Brain pericyte (primary cell): ENCODE data around the gene ZNHIT3.
A peak's percentile ranks its signal among the peaks of the same experiment; 100 is the strongest.

Experiments used
- DNase-seq: peaks from one replicate; pipeline ENCODE4 v3.0.0-alpha.2; 2012; ENCODE audit warnings: low read depth, low spot score

ZNHIT3 gene

DNA sequence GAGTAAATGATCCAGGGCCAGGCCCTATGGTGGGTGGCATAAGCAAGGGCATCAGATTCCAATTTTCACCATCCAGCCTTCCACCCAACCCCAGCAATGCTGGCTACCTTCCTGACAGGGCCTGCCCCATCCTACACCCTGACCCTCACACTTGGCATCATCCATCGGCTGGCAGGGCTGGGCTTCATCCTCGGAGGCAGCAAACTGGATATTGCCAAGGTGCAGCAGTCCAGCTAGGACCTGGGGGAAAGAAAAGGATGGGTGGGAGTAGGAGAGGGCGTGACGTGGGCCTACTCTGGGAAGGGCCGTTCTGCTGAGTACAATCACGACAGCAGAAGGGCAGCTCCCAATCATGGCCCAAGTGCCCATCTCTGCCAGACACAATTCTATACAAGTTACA lies 24.7 kb downstream of the ZNHIT3 start:
- no peak for DNase-seq

DNA sequence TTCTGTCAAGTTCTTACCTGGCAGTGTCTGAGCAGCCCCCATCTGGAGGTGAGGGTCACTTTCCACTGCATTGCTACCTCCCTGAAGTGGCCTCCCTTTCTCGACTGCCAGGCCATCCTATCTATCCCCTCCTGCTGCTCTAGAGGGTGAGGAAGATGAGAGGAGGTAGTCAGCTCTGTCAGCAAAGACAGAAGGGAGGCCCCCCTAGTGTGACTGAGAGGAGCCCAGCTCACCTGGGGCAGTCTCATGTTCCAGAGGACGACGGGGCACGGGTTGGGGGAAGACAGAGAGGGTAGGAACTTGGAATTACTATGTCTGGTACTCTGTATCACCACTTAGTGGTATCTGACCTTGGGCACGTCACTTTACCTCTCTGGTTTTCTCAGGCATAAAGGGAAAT lies 26.2 kb downstream of the ZNHIT3 start:
- DNase-seq: no peak

DNA sequence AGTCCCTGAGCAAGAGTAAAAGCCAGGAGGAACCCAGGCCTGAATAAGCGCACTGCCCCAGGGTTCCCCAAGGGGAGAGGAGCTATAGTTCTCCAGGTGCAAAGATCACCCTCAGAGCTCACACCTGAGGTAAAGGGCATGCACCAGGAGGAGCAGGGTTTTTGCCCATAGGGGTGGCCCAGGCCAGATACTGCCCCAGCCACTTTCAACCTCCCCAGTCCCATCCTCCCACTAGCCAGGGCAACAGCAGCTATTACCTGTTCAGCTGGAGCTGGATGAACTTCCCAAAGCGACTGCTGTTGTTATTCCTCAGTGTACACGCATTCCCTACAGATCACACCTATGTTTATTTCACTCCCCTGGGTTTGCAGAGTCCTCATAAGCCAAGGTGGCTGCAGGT lies 28.4 kb downstream of the ZNHIT3 start:
- no peak for DNase-seq

DNA sequence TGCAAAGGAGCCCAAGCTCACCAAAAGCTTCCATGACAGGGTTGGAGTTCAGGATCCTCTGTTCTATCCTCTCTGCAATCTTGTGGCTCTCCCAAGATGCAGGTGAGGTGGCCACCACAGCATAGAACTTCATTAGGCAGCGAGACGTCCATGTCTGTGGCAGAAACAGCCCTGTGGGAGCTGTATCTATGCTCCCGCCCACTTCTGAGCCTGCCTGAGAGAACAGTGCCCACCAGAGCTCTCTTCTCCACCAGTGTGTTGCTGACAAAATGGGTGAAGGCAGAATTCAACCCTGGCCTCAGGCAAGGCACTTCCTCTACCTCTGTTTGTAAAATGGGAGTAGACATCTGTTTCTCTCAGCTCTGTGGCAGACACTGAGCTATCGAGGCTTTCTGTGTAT lies 29.4 kb downstream of the ZNHIT3 start:
- no peak for DNase-seq

DNA sequence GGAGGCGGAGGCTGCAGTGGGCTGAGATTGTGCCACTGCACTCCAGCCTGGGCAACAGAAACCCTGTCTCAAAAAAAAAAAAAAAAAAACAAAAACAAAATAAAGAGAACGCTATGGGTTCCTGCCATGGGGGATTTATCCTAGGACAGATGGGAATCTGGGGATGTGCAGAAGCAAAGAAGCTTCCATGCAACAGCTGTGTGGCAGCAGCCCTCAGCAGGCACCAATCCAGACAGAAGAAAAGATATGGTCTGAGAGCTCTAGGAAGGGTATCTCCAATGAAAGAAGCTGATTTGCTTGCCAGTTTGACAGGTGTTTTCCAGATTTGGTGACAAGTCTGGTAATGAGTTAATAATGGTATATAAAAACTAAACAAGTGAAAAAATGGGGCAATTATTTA lies 36.6 kb downstream of the ZNHIT3 start:
- DNase-seq: no peak

DNA sequence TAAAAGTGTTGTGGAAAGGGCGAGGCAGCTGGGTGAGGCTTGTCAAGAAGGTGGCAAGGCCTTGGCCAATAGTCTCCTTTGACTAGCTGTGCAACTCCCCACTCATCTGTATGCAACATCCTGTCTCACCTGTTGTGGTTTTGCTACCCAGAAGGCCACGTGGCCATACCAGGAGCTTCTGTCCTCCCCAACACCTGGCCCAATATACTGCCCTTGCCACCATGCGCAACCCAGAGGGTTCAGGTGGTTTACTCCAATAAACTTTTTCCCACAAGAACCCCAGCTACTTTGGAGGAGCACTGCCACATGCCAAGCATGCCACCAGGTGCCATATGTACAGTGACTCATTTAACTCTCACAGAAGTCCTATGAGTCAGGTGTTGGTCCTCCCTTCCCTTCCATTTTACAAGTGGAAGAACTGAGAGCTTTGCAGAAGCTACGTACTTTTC lies 38.0 kb downstream of the ZNHIT3 start:
- no peak for DNase-seq

DNA sequence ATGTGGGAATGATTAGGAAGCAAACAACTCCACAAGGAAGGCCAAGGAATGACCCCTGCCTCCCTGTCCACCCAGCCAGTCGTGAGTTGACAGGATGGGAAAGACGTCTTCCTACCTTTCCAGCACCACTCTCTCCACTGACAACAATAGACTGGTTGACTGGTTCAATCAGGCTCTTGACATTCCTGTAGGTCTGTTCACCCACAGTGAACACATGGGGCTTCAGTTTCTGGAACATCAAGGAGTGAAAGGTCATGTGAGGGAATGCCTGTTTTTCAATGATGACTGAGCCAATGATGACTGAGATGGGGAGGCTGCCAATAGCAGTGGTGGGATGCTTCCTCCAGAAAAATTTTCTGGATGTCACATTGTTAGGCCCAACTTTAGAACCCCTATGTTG lies 38.6 kb downstream of the ZNHIT3 start:
- DNase-seq: no peak

DNA sequence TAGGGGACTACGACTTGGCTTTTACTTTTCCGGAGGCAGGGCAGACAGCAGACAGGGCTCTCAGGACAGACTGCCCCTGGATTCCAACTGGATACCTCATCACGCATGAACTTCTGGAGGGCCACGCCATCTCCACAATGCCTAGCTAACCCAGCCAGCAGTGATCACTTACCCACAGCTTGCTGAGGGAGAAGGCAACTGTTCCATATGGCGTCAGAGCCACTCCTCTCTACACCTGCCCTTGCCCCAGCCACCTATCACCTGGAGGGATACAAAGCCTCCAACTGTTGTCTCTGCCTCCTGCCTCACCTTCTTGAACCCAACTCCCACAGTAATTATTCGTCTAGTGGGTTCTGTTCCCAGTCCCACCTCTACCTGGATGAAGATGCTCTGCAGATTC lies 39.4 kb downstream of the ZNHIT3 start:
- no peak for DNase-seq

DNA sequence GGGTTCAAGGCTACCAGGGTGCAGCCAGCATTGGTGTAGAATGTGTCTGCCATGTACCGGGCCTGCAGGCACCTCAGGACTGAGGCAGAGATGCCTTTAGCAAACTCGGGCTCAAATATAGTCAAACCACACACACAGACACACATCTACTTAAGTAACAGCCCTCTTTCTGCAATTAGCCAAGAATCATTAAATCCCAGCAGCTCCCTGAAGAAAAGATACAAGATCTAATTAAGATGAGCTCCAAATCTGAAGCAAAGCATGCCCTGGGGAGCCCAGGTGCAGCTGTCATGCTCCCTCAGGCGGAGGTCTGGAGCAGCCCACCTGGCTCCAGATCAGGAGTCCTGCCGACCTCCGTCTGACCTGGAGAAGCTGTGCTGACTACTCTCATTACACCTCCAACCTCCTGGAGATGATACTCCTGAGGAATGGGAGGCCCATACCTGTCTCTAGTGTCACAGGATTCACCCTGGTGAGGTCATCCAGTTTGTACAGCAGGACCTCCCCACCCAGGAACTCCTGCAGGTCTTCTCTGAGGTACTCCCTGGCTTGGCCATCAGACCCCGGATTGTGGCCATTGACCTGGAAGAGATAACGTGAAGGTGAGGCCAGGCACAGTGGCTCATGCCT lies 41.3 kb downstream of the ZNHIT3 start:
- DNase-seq: no peak

DNA sequence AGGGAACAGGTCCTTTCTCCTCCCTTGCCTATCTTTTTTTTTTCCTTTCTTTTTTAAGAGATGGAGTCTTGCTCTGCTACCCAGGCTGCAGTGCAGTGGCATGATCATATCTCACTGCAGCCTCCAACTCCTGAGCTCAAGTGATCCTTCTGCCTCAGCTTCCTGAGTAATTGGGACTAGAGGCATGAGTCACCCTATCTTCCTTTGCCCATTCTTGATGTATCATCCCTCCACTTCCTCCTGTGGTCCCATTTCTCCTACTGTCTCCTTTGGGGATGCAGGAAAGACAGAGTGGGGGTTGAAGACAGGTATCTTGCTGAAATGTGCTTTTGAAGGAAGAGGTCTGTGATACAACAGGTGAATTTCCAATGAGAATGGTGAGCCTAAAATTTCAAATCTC lies 42.6 kb downstream of the ZNHIT3 start:
- DNase-seq: no peak

DNA sequence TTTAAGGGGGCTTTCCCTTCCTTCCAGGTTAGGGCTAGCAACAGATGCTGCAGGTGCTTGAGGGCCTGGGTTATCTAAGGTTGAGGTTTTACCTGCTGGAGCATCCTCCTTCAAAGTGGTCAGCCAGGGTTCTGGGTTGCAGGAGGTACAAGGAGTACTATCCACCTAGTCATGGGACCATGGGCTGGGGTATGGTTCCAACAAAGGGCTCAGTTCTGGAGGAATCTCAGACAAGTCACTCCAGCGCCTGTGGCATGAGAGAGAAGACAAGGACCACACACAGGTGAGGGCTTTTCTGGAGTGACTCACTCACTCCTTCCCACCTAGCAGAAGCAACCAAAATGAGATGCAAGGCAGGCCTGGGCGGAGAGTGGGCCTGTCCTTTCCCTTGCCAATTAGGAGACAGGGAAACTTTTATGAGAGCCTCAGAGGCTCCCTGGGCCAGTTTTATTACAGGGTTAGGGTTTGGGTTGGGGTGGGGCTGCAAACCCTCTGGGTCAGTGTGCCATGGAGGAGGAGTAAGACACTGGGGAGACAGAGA lies 46.0 kb downstream of the ZNHIT3 start:
- DNase-seq: no peak

DNA sequence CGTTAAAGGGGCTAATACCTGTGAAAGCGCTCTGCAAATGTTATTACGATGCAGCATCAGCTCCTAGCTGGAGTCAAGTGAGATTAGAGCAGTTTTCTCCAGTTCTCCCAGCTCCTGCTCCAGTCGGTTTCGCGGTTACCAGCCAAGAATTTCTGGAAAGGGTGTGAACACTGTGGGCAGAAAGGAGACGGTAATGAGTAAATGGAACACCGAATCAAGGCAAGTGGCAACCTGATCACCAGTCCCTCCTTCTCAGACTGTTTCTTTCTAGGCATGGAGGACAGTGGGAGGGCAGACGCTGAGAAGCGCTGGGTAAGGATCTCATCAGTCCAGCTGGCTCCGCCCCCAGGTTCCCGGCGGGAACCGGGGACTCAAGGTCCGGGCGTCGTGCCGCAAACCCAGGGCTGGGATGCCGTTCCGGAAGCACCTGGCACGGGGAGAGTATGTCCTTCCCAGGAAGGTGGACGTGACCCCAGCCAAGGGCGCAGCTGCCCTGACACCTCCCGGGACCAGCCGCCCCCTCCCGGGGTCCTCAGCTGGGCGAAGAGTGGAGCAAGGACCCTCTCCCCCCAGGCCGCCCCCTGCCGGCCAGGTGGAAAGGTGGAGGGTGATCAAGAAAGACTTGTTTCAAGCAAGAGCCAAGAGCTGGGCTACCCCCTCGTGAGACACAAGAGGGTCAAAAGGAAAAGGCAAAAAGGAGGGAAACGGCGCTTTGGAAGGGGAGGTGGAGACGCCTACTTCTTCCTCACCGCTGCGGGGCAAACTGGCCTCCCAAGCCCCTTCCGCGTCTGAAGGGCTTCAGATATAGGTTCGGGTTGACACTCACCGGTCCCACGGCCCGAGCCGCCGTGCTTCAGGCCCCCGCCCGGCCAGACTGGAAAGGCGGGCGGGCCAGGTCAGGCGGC lies 47.7 kb downstream of the ZNHIT3 start:
- DNase-seq: no peak

DNA sequence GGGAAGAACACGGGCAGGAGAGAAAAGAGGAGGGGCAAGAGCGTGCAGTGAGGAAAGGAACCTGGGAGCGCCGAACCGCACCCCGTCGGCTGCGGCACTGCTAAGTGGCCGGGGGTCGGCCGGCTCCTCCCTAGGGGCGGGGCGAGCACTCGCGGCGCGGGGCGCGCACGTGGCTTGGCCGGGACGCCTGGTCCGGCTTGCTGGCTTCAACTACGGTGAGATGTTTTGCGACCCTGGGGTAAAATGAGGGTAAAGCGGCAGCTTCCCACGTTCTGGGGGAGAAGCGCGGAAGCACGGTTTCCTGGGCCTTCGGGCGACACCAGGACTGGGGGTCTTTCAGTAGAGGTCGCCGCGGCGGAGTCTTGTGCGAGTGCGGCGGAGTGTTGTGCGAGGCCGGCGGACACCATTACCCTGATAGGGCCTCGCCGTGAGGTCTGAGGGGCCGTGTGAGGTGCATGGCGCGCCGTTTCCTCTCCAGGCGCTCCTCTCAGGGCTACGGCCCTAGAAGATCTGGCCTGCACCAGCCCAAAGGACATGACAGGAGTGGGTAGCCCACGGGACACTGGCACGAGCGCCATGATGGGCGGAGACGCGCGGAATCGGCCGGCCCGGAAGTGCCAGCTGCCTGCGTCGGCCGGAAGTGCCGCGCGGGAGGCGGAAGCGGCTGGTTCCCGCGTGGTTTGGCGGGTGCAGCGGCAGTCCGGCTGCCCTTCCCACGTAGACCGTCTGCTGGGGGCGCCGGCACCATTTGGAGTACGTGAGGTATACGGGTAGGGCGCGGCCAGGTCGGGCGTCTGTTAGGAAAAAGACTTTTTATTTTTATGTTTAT lies 48.6 kb downstream of the ZNHIT3 start, which contains the start of the genes MYO19 and PIGW:
TSS of gene MYO19 (minus strand) at position 29 of the 829 bp plus-strand sequence. CDS start 2,330 bp downstream, outside the sequence.
TSS of gene PIGW (plus strand) at position 148 of the 829 bp plus-strand sequence. CDS start 2,115 bp downstream, outside the sequence.
- peak; percentile 65 for DNase-seq

DNA sequence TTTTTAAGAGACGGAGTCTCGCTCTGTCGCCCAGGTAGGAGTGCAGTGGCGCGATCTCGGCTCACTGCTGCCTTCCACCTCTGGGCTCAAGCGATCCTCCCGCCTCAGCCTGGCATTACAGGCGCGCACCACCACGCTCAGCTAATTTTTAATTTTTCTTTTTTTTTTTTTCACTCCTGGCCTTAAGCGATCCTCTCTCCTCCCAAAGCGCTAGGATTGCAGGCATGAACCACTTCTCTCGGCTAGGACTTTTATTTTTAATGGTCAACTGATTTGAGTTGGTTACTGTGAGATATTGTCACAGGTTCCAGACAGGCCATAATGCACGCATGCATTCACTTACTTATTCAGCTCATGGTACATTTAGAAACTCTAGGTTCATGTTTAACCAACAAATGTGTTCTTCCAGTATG lies 49.2 kb downstream of the ZNHIT3 start:
- DNase-seq: no peak

DNA sequence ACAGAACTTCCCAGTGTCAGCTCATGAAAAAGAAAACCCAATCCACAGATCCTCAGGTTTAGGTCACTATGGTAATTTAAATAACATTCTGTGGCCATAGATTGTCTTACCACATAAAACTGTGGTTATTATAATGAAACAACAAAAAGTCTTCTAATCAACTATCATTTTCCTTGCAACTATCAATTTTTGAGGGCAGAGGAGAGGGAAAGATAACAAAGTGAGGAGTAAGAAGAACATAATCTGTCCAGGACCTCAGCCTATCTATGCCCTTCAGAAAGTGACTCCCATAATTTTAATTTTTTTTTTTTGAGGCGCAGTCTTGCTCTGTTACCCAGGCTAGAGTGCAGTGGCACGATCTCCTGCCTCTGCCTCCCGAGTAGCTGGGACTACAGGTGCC lies 54.2 kb downstream of the ZNHIT3 start:
- DNase-seq: no peak

DNA sequence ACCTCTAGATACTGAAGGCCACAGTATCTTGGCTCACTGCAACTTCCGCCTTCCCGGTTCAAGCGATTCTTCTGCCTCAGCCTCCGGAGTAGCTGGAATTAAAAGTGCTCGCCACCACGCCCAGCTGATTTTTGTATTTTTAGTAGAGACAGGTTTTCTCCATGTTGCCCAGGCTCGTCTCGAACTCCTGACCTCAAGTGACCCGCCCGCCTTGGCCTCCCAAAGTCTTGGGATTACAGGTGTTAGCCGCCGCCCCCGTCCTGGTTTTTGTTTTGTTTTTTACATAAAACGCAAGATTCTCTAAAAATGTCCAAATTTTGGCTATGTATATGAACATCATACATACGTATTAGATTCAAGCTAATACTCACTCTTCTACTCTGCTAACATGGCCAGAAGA lies 56.3 kb downstream of the ZNHIT3 start:
- no peak for DNase-seq

DNA sequence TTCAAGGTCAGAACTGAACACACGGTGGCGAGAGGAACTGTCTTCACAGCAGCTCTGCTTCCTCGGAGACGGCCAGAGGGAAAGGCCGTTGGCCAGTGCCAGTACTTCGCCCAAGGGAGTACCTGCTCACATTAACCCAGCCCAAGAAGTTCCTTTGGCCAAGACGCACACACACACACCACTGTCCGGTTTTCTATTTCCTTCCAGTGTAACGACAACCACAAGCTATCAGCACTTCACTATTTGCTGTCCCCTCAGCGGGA lies 57.5 kb downstream of the ZNHIT3 start:
- DNase-seq: no peak

DNA sequence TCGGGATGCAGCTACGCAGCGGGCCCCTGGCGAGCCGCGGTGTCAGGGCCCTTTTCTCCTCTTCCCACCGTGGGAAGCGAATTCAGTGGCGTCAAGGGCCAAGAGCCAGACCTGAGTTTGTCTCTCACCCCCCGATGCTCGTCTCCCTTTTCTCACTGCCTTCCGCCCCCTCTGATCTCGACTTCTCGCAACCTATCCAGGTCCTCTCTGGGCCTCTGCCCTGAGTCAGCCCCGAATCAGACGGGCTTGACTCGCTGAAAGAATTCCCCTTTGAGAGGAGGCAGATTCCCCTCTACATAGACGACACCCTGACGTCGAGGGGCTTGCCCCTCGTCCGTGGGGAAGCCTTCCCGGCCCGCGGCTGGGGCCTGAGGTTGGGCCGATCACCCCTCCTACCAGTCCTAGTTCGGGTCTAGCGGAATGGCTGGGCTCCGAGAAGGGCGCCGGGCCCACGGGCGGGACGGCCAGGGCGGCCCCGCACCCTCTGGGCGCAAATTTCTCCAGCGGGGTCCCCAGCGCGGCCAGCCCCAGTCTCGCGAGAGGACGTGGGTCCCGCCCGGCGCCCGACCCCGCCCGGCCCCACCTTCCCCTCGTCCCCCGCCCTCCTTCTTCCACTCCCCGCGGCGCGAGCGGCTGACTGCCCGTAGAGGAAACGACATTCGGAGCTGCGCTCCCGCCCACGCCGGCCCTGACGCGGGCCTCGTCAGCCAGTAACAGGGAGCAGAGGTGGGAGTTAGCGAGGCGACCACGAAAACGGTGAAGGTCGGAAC lies 58.0 kb downstream of the ZNHIT3 start, which contains the start of gene GGNBP2:
TSS of gene GGNBP2 (plus strand) at position 613 of the 770 bp plus-strand sequence. CDS start 806 bp downstream, outside the sequence.
- peak; percentile 73 for DNase-seq

DNA sequence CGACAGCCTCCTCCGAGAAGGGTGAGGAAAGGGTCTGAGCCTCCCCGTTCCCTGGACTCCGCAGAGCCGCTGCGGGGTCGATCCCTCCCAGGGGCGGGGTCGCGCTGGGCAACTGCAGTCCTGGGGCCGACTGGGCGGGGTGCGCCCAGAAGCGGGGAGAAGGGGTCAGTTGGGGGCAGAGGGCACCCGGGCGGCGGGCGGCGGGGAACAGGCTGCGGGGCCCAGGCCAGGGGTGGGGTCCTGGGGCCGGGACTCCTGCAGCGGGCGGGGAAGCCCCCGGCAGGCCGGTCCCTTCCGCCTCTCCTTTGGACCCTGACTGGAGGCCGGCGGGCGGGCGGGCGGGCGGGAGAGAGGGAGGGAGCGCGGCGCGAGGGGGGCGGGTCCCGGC lies 58.6 kb downstream of the ZNHIT3 start:
- DNase-seq: no peak
